GM15510 (cell line): ENCODE data around the gene EDC3.

ENCODE experiments used
- POLR2A ChIP-seq: IDR thresholded peaks from 3 replicates; pipeline ENCODE4 v1.6.1; 2011; ENCODE audit warnings: borderline replicate concordance; ENCODE audit not compliant: insufficient read length; ENCODE audit errors: extremely low read depth

Gene EDC3

GRCh38 chr15:74695597-74696397, at the start of gene EDC3:
TSS of gene EDC3 (minus strand) at chr15:74696024. CDS start at chr15:74675124, 20,900 bp downstream.
- TF ChIP-seq POLR2A: peak; percentile 71

GRCh38 chr15:74742422-74742821, 46.6 kb upstream of the EDC3 start:
- no peak for TF ChIP-seq POLR2A

GRCh38 chr15:74735305-74735704, 39.5 kb upstream of the EDC3 start:
- TF ChIP-seq POLR2A: no peak

- TF ChIP-seq POLR2A: no peak
These were observed 37.4 kb upstream of the EDC3 start for GRCh38 chr15:74733269-74733668.

- no peak for TF ChIP-seq POLR2A
These were observed 37.0 kb upstream of the EDC3 start for GRCh38 chr15:74732846-74733245.

GRCh38 chr15:74730619-74731316, 34.9 kb upstream of the EDC3 start:
- no peak for TF ChIP-seq POLR2A

GRCh38 chr15:74727727-74728126, 31.9 kb upstream of the EDC3 start:
- no peak for TF ChIP-seq POLR2A

- TF ChIP-seq POLR2A: no peak
These were observed 30.9 kb upstream of the EDC3 start for GRCh38 chr15:74726774-74727164.

GRCh38 chr15:74725845-74726773, 30.3 kb upstream of the EDC3 start:
- peak; percentile 12 for TF ChIP-seq POLR2A

- TF ChIP-seq POLR2A: no peak
These were observed 29.5 kb upstream of the EDC3 start, which contains the start of gene CYP1A1 for GRCh38 chr15:74725225-74725774. TSS of gene CYP1A1 (minus strand) at chr15:74725528. CDS start at chr15:74723097, 2,431 bp downstream.

GRCh38 chr15:74724570-74725224, 28.9 kb upstream of the EDC3 start:
- TF ChIP-seq POLR2A: no peak

- no peak for TF ChIP-seq POLR2A
These were observed 28.0 kb upstream of the EDC3 start for GRCh38 chr15:74723754-74724334.

GRCh38 chr15:74723187-74723586, 27.4 kb upstream of the EDC3 start:
- TF ChIP-seq POLR2A: no peak

GRCh38 chr15:74722591-74722990, 26.8 kb upstream of the EDC3 start:
- no peak for TF ChIP-seq POLR2A
